OCI-LY1 (cell line): ENCODE measurements around the gene TMEM131.

ENCODE experiments used
- H2AFZ ChIP-seq: fragments of 200-600 bp; sonication (generic), shearing (Covaris generic); 2 replicates; pipeline ENCODE4 v1.6.0; 2014; ENCODE audit warnings: antibody characterized with exemption, mild to moderate bottlenecking, low read length
- H3F3A ChIP-seq: fragments of 200-600 bp; sonication (generic), shearing (Covaris generic); 2 replicates; pipeline ENCODE4 v1.6.0; 2014; ENCODE audit warnings: mild to moderate bottlenecking, antibody characterized with exemption, low read length, moderate library complexity; ENCODE audit not compliant: insufficient read depth
- H3K27ac ChIP-seq: fragments of 200-600 bp; sonication (generic); 2 replicates; pipeline ENCODE4 v1.5.1; 2014; ENCODE audit warnings: low read length, mixed run types, mild to moderate bottlenecking, low read depth; ENCODE audit not compliant: poor library complexity, severe bottlenecking
- H3K27me3 ChIP-seq: fragments of 200-600 bp; sonication (generic); 2 replicates; pipeline ENCODE4 v1.6.0; 2014; ENCODE audit warnings: antibody characterized with exemption, mild to moderate bottlenecking, low read length, moderate library complexity; ENCODE audit not compliant: insufficient read depth
- H3K36me3 ChIP-seq: fragments of 200-600 bp; sonication (generic); 2 replicates; pipeline ENCODE4 v1.6.1; 2014; ENCODE audit warnings: mild to moderate bottlenecking, antibody characterized with exemption, low read length, moderate library complexity, mixed read lengths; ENCODE audit not compliant: insufficient read depth
- H3K4me1 ChIP-seq: fragments of 200-600 bp; sonication (generic); 2 replicates; pipeline ENCODE4 v1.5.1; 2014; ENCODE audit warnings: mild to moderate bottlenecking, low read length, moderate library complexity; ENCODE audit not compliant: insufficient read depth, severe bottlenecking
- H3K4me2 ChIP-seq: fragments of 200-600 bp; sonication (generic), shearing (Covaris generic); 2 replicates; pipeline ENCODE4 v1.6.1; 2014; ENCODE audit warnings: low read length
- H3K4me3 ChIP-seq: fragments of 200-600 bp; sonication (generic); 2 replicates; pipeline ENCODE4 v1.5.1; 2014; ENCODE audit warnings: low read length, low read depth, mild to moderate bottlenecking, mixed read lengths; ENCODE audit not compliant: poor library complexity, severe bottlenecking
- H3K79me2 ChIP-seq: fragments of 200-600 bp; shearing (Covaris generic); 2 replicates; pipeline ENCODE4 v1.6.1; 2016; ENCODE audit warnings: mixed run types, low read length, mixed read lengths; ENCODE audit not compliant: insufficient read depth
- H3K9ac ChIP-seq: fragments of 200-600 bp; sonication (generic), shearing (Covaris generic); 2 replicates; pipeline ENCODE4 v1.6.1; 2014; ENCODE audit warnings: mild to moderate bottlenecking, low read length, mixed read lengths
- H3K9me2 ChIP-seq: fragments of 200-600 bp; sonication (generic), shearing (Covaris generic); 2 replicates; pipeline ENCODE4 v1.6.1; 2014; ENCODE audit warnings: low read depth, mild to moderate bottlenecking, low read length, mixed read lengths
- H3K9me3 ChIP-seq: fragments of 200-600 bp; shearing (Covaris generic); 2 replicates; pipeline ENCODE4 v1.6.1; 2014; ENCODE audit warnings: low read length, mixed read lengths
- H4K20me1 ChIP-seq: fragments of 200-600 bp; sonication (generic), shearing (Covaris generic); 2 replicates; pipeline ENCODE4 v1.6.0; 2016; ENCODE audit warnings: mild to moderate bottlenecking, low read length; ENCODE audit not compliant: insufficient read depth
- CTCF ChIP-seq: fragments of 200-600 bp; sonication (generic), shearing (Covaris generic); IDR thresholded peaks from 2 replicates; pipeline ENCODE4 v1.5.1; 2017; ENCODE audit warnings: mild to moderate bottlenecking, antibody characterized with exemption, low read length, moderate library complexity, mixed read lengths
- EZH2 ChIP-seq: fragments of 200-600 bp; sonication (generic), shearing (Covaris generic); IDR thresholded peaks from 2 replicates; pipeline ENCODE4 v1.8.0; 2017; ENCODE audit warnings: borderline replicate concordance, mixed run types, mild to moderate bottlenecking, antibody characterized with exemption, low read length, moderate library complexity, mixed read lengths

The TMEM131 gene

GRCh38 chr2:97736608-97737330 is 259.0 kb downstream of the TMEM131 start:
- Histone ChIP-seq H3K4me2 (no peak overlapping the region), H2AFZ (no peak overlapping the region), H3K36me3 (no peaks in the 10 kb centered on the region), H3K4me3 (no peak overlapping the region), H3K9ac (no peak overlapping the region), H4K20me1 (no peaks in the 10 kb centered on the region), H3K27me3 (no peaks in the 10 kb centered on the region), H3K9me2 (no peaks in the 10 kb centered on the region), H3F3A (no peaks in the 10 kb centered on the region), H3K27ac (no peak overlapping the region), H3K9me3 (no peaks in the 10 kb centered on the region), H3K4me1 (no peaks in the 10 kb centered on the region), H3K79me2 (no peaks in the 10 kb centered on the region)
- TF ChIP-seq EZH2 (no peak), CTCF (no peak)

- H3K79me2 ChIP-seq: no peaks in the 10 kb centered on the region
- H3K4me1 ChIP-seq: no peaks in the 10 kb centered on the region
- H3K9me3 ChIP-seq: no peaks in the 10 kb centered on the region
- TF ChIP-seq CTCF: no peak
- no peak for TF ChIP-seq EZH2
- no peaks in the 10 kb centered on the region for H3K9me2 ChIP-seq
- H3K4me2 ChIP-seq: no peak overlapping the region
- no peak overlapping the region for H3K27ac ChIP-seq
- no peaks in the 10 kb centered on the region for H3K36me3 ChIP-seq
- H3K9ac ChIP-seq: no peak overlapping the region
- no peak overlapping the region for H2AFZ ChIP-seq
- no peaks in the 10 kb centered on the region for H3F3A ChIP-seq
- H4K20me1 ChIP-seq: no peaks in the 10 kb centered on the region
- H3K4me3 ChIP-seq: no peak overlapping the region
- H3K27me3 ChIP-seq: no peaks in the 10 kb centered on the region
Observed at GRCh38 chr2:97736185-97736584, 259.6 kb downstream of the TMEM131 start.

- no peaks in the 10 kb centered on the region for H4K20me1 ChIP-seq
- H3F3A ChIP-seq: no peaks in the 10 kb centered on the region
- H3K4me1 ChIP-seq: no peaks in the 10 kb centered on the region
- H3K9me2 ChIP-seq: no peaks in the 10 kb centered on the region
- no peaks in the 10 kb centered on the region for H3K27me3 ChIP-seq
- H2AFZ ChIP-seq: no peak overlapping the region
- 0 out of 2 replicates have a peak, but pooled peaks cover 2% of the 10 kb centered on the region for H3K9me3 ChIP-seq
- H3K79me2 ChIP-seq: no peaks in the 10 kb centered on the region
- TF ChIP-seq EZH2 (no peak), CTCF (no peak)
- no peak overlapping the region for H3K9ac ChIP-seq
- H3K27ac ChIP-seq: no peak overlapping the region
- no peak overlapping the region for H3K4me2 ChIP-seq
- no peaks in the 10 kb centered on the region for H3K36me3 ChIP-seq
- H3K4me3 ChIP-seq: no peak overlapping the region
Observed at GRCh38 chr2:97735161-97735561, 260.6 kb downstream of the TMEM131 start.
